GM19328 (cell line): ENCODE measurements around the gene PAMR1.

ENCODE experiments used
- ATAC-seq: cut with Tn5 transposase; IDR thresholded peaks from one replicate; pipeline ENCODE4 v1.9.1; 2021; ENCODE audit warnings: mild to moderate bottlenecking, moderate library complexity; ENCODE audit not compliant: unreplicated experiment

The PAMR1 gene

GRCh38 chr11:35412285-35412684 is 113.1 kb downstream of the PAMR1 start:
- no peak for ATAC-seq

- no peak for ATAC-seq
These were observed 118.4 kb downstream of the PAMR1 start for GRCh38 chr11:35407041-35407440.

- ATAC-seq: no peak
These were observed 121.0 kb downstream of the PAMR1 start for GRCh38 chr11:35404388-35404775.

GRCh38 chr11:35403765-35404387 is 121.5 kb downstream of the PAMR1 start:
- ATAC-seq: no peak

GRCh38 chr11:35402751-35403660 is 122.4 kb downstream of the PAMR1 start:
- ATAC-seq: no peak

GRCh38 chr11:35398881-35399280 is 126.5 kb downstream of the PAMR1 start:
- ATAC-seq: no peak

- ATAC-seq: no peak
These were observed 130.5 kb downstream of the PAMR1 start for GRCh38 chr11:35394941-35395340.

GRCh38 chr11:35393098-35393497 is 132.3 kb downstream of the PAMR1 start:
- no peak for ATAC-seq

GRCh38 chr11:35391922-35392688 is 133.3 kb downstream of the PAMR1 start:
- ATAC-seq: no peak

- peak; percentile 76 for ATAC-seq
These were observed 134.4 kb downstream of the PAMR1 start for GRCh38 chr11:35390737-35391682.

GRCh38 chr11:35389897-35390465 is 135.4 kb downstream of the PAMR1 start:
- no peak for ATAC-seq

- no peak for ATAC-seq
These were observed 136.3 kb downstream of the PAMR1 start for GRCh38 chr11:35389112-35389511.

- ATAC-seq: no peak
These were observed 137.4 kb downstream of the PAMR1 start for GRCh38 chr11:35388061-35388460.

GRCh38 chr11:35387111-35387982 is 138.1 kb downstream of the PAMR1 start:
- ATAC-seq: no peak

GRCh38 chr11:35383953-35384352 is 141.5 kb downstream of the PAMR1 start:
- no peak for ATAC-seq
